Measurements from ENCODE around the gene PATJ.

Gene PATJ

GRCh38 chr1:61981870-61982660 lies 239.8 kb downstream of the PATJ start:
- DNase-seq (ENCODE audit: low read depth in 2 of 2) = no peak

- DNase-seq (ENCODE audit: low read depth in 2 of 2) = no peak
Observed at GRCh38 chr1:61983236-61983635, 241.0 kb downstream of the PATJ start.

- DNase-seq (ENCODE audit: low read depth in 2 of 2) = no peak
Observed at GRCh38 chr1:61992257-61992656, 250.0 kb downstream of the PATJ start.

- DNase-seq (ENCODE audit: low read depth in 2 of 2) = no peak
Observed at GRCh38 chr1:61993331-61993961, 251.2 kb downstream of the PATJ start.

- DNase-seq (ENCODE audit: low read depth in 2 of 2) = no peak
Observed at GRCh38 chr1:61995641-61996040, 253.4 kb downstream of the PATJ start.

- DNase-seq (ENCODE audit: low read depth in 2 of 2) = no peak
Observed at GRCh38 chr1:61997123-61997522, 254.8 kb downstream of the PATJ start.

GRCh38 chr1:62003777-62004176 lies 261.5 kb downstream of the PATJ start:
- DNase-seq (ENCODE audit: low read depth in 2 of 2) = no peak

- no peak for DNase-seq (ENCODE audit: low read depth in 2 of 2)
Observed at GRCh38 chr1:62006690-62007089, 264.4 kb downstream of the PATJ start.

- DNase-seq (ENCODE audit: low read depth in 2 of 2) = no peak
Observed at GRCh38 chr1:62011006-62011405, 268.7 kb downstream of the PATJ start.

- DNase-seq (ENCODE audit: low read depth in 2 of 2) = no peak
Observed at GRCh38 chr1:62012095-62012494, 269.8 kb downstream of the PATJ start.

GRCh38 chr1:62012836-62013235 lies 270.6 kb downstream of the PATJ start:
- DNase-seq (ENCODE audit: low read depth in 2 of 2) = no peak

GRCh38 chr1:62013264-62013663 lies 271.0 kb downstream of the PATJ start:
- DNase-seq (ENCODE audit: low read depth in 2 of 2) = no peak

GRCh38 chr1:62022382-62022983 lies 280.2 kb downstream of the PATJ start:
- no peak for DNase-seq (ENCODE audit: low read depth in 2 of 2)

- DNase-seq (ENCODE audit: low read depth in 2 of 2) = no peak
Observed at GRCh38 chr1:62024690-62025089, 282.4 kb downstream of the PATJ start.

- no peak for DNase-seq (ENCODE audit: low read depth in 2 of 2)
Observed at GRCh38 chr1:62025154-62025553, 282.9 kb downstream of the PATJ start.

- DNase-seq (ENCODE audit: low read depth in 2 of 2) = no peak
Observed at GRCh38 chr1:62025892-62026291, 283.6 kb downstream of the PATJ start.

- no peak for DNase-seq (ENCODE audit: low read depth in 2 of 2)
Observed at GRCh38 chr1:62029704-62030103, 287.4 kb downstream of the PATJ start.

GRCh38 chr1:62034790-62035189 lies 292.5 kb downstream of the PATJ start:
- no peak for DNase-seq (ENCODE audit: low read depth in 2 of 2)

- no peak for DNase-seq (ENCODE audit: low read depth in 2 of 2)
Observed at GRCh38 chr1:62037274-62037673, 295.0 kb downstream of the PATJ start.

- DNase-seq (ENCODE audit: low read depth in 2 of 2) = no peak
Observed at GRCh38 chr1:62038594-62039284, 296.5 kb downstream of the PATJ start.

GRCh38 chr1:62040450-62040849 lies 298.2 kb downstream of the PATJ start:
- DNase-seq (ENCODE audit: low read depth in 2 of 2) = no peak

- DNase-seq (ENCODE audit: low read depth in 2 of 2) = no peak
Observed at GRCh38 chr1:62040973-62041372, 298.7 kb downstream of the PATJ start.
